ENCODE measurements around the gene ACSL5. TPM values are rescaled to one million over a fixed set of nuclear protein-coding genes. Genes with fewer than 3 reads are reported as not detected.

The ACSL5 gene
- total RNA-seq, 1 donor from 2014 or later = not detected

DNA sequence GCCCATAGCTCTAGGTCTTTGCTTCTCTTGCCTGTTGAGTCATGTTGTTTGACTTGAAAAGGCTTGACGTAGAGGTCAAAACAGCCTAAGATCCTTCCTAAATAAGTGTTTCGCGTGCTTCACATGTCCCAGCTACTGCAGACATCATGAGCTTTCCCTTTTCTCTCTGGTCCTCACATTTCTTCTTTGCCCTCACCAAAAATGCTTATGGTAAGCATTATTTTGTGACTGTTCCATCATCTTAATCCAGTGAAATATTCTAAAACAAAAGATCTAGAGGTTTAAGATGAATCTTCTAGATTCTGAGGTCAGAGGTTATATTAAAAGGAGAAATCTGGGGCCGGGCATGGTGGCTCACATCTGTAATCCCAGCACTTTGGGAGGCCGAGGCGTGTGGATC lies 8.5 kb upstream of the ACSL5 start:
- no peak overlapping the region for H3K4me3 ChIP-seq
- no peak overlapping the region for H3K27ac Mint-ChIP-seq
- peaks cover 13% of the 10 kb centered on the region for H3K4me1 Mint-ChIP-seq
- peaks cover 6% of the 10 kb centered on the region for H3K4me1 ChIP-seq
- H3K27me3 Mint-ChIP-seq (ENCODE audit: insufficient read depth, low read depth) = peaks cover 3% of the 10 kb centered on the region
- no peaks in the 10 kb centered on the region for H3K9me3 ChIP-seq (ENCODE audit: low read depth)
- H3K4me3 Mint-ChIP-seq = no peak overlapping the region
- no peak overlapping the region for H3K4me2 ChIP-seq
- TF ChIP-seq EZH2phosphoT487 (IDR thresholded peaks at IDR 0.05) (no peak), CTCF (IDR thresholded peaks at IDR 0.05) (no peak), EZH2 (IDR thresholded peaks at IDR 0.05) (no peak)
- no peak overlapping the region for H3K9ac ChIP-seq
- H3K79me2 ChIP-seq (ENCODE audit: low read depth) = no peaks in the 10 kb centered on the region
- no peaks in the 10 kb centered on the region for H3K36me3 Mint-ChIP-seq
- H2AFZ ChIP-seq (replicated peaks) = no peak overlapping the region
- H3K9me3 Mint-ChIP-seq = peaks cover 2% of the 10 kb centered on the region
- H3K27me3 ChIP-seq = no peaks in the 10 kb centered on the region
- H3K36me3 ChIP-seq = no peaks in the 10 kb centered on the region
- no peak overlapping the region for H3K27ac ChIP-seq
- H3F3A ChIP-seq (ENCODE audit: low read depth) = no peaks in the 10 kb centered on the region
- DNase-seq (ENCODE audit: low spot score) = no peak
- H4K20me1 ChIP-seq (ENCODE audit: low read depth) = no peaks in the 10 kb centered on the region

DNA sequence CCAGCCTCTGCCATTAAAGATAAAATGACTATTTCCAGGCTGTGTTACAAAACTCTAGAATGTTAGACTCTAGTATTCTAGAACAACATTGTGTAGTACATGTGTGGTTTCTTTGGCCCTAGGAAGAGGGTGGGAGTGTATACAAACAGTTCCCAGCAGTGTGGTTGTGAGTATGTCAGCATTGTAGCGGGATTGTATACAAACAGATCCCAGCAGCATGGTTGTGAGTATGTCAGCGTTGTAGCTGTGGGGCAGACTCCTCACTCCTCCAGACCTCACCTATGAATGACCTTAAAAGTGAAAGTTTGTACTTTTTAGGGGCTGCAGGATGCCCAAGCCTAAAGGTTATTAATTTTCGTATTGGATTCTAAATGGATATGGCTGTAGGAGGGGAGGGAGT lies 6.9 kb upstream of the ACSL5 start:
- DNase-seq (ENCODE audit: low spot score) = no peak
- Mint-ChIP-seq H3K9me3 (peaks cover 4% of the 10 kb centered on the region), H3K4me3 (no peak overlapping the region), H3K36me3 (no peaks in the 10 kb centered on the region), H3K4me1 (peaks cover 6% of the 10 kb centered on the region), H3K27me3 (ENCODE audit: insufficient read depth, low read depth) (peaks cover 4% of the 10 kb centered on the region), H3K27ac (no peak overlapping the region)
- H3K27ac ChIP-seq = no peak overlapping the region
- H3K79me2 ChIP-seq (ENCODE audit: low read depth) = no peaks in the 10 kb centered on the region
- H3K4me2 ChIP-seq = no peak overlapping the region
- no peaks in the 10 kb centered on the region for H4K20me1 ChIP-seq (ENCODE audit: low read depth)
- no peak overlapping the region for H3K4me3 ChIP-seq
- TF ChIP-seq EZH2phosphoT487 (IDR thresholded peaks at IDR 0.05) (no peak), CTCF (IDR thresholded peaks at IDR 0.05) (no peak), EZH2 (IDR thresholded peaks at IDR 0.05) (no peak)
- no peaks in the 10 kb centered on the region for H3K27me3 ChIP-seq
- H3K4me1 ChIP-seq = no peaks in the 10 kb centered on the region
- no peak overlapping the region for H3K9ac ChIP-seq
- H3K9me3 ChIP-seq (ENCODE audit: low read depth) = no peaks in the 10 kb centered on the region
- H3F3A ChIP-seq (ENCODE audit: low read depth) = no peaks in the 10 kb centered on the region
- no peaks in the 10 kb centered on the region for H3K36me3 ChIP-seq
- H2AFZ ChIP-seq (replicated peaks) = no peak overlapping the region

DNA sequence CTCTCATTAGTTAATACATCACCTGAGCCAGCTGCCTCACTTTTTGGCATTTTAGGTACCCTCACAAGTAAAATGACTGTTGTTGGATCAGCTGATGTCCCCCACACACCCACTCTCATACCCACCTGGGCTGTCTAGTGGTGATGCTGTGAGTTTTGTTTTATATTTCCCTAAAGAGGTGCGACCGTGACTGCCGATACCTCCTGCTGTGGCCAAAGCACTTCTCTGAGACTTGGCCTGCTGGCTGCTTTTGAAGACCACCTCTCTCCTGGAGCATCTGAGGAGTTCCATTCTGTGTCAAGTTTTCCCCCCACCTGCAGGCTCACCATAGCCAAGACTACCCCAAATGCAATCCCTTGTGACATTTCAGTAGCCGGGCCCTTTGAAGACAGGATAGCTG lies 6.4 kb upstream of the ACSL5 start:
- no peaks in the 10 kb centered on the region for H3K36me3 Mint-ChIP-seq
- H3K27ac ChIP-seq = no peak overlapping the region
- H4K20me1 ChIP-seq (ENCODE audit: low read depth) = no peaks in the 10 kb centered on the region
- H3K9me3 Mint-ChIP-seq = peaks cover 4% of the 10 kb centered on the region
- H3K4me3 Mint-ChIP-seq = no peak overlapping the region
- no peaks in the 10 kb centered on the region for H3K9me3 ChIP-seq (ENCODE audit: low read depth)
- no peak overlapping the region for H3K9ac ChIP-seq
- H2AFZ ChIP-seq (replicated peaks) = no peak overlapping the region
- no peaks in the 10 kb centered on the region for H3K4me1 ChIP-seq
- no peaks in the 10 kb centered on the region for H3K27me3 ChIP-seq
- H3K79me2 ChIP-seq (ENCODE audit: low read depth) = no peaks in the 10 kb centered on the region
- no peak overlapping the region for H3K4me3 ChIP-seq
- no peak overlapping the region for H3K27ac Mint-ChIP-seq
- peaks cover 4% of the 10 kb centered on the region for H3K27me3 Mint-ChIP-seq (ENCODE audit: insufficient read depth, low read depth)
- no peaks in the 10 kb centered on the region for H3F3A ChIP-seq (ENCODE audit: low read depth)
- peaks cover 9% of the 10 kb centered on the region for H3K4me1 Mint-ChIP-seq
- no peak for TF ChIP-seq CTCF (IDR thresholded peaks at IDR 0.05)
- DNase-seq (ENCODE audit: low spot score) = no peak
- no peaks in the 10 kb centered on the region for H3K36me3 ChIP-seq
- H3K4me2 ChIP-seq = no peak overlapping the region

Measured in neural progenitor cell (in vitro differentiated cells).